ENCODE results near the gene DONSON.

DONSON gene

DNA sequence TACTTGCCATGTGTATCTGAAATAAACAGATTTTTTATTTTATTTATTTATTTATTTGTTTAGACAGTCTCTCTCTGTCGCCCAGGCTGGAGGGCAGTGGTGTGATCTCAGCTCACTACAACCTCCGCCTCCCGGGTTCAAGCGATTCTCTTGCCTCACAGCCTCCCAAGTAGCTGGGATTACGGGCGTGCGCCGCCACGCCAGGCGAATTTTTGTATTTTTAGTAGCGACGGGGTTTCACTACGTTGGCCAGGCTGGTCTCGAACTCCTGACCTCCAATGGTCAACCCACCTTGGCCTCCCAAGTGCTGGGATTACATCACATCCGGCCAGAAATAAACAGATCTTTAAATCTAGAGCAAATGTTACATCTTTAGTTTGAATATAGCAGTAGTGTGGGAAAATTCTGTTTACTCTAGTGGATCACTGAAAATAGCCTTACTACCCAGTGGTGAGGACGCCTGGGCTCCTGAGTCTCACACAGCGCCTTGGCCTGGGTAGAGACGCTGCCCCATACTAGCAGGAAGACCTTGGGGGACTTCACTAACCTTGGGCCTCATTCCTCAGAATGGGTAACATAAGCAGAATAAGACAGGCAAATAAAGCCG is 47.3 kb downstream of the DONSON start:
- no peak for DNase-seq

DNA sequence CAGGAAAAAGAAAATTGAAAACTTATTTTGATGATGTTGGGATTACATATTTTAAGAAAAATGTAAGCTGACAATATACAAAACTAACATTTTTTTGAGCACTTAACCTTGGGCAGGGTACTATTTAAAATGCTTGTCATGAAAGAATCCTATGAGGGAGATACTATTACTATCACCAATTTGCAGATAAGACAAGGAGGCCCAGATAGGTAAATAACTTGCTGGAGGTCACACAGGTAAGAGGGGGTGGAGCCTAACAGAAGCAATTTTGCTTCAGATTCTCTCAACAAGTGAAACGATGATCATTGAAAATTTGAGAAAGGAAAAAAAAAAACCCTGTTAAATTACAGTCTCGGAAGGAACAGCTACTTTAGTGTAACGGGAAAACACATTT is 47.8 kb downstream of the DONSON start:
- no peak for DNase-seq

DNA sequence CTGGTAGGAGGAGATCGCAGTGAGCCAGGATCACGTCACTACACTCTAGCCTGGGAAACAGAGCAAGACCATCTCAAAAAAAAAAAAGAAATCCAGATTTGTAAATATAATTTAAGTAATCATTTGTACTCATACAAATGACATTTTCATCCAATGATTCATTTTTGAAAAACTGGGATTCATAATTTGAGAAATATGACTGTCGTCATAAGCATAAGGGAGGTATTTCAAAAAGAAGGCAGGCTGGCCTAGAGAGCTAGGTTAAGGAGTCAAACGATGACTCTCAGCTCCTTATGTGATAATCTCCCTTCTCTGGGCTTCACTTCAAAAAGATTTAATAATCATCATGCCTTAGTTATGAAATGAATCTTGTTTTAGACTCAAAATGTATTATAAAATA is 48.9 kb downstream of the DONSON start:
- no peak for DNase-seq

DNA sequence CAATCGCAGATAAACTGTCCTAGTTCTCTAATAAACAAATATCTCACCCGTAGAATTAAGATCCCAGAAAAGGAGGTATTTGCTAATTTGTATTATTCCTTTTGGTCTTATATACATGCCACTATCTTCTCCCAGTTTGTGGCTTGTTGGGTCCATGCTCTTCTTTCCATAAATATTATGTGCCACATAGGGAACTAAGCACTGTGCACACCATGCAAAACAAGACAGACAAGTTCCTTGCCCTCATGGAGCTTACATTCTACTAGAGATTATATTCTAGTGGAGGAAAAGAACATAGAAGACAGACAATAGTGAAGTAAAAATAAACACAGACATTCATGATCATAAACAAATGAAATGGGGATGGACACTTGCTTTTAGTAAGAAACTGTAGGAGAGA is 51.3 kb downstream of the DONSON start:
- DNase-seq: no peak

DNA sequence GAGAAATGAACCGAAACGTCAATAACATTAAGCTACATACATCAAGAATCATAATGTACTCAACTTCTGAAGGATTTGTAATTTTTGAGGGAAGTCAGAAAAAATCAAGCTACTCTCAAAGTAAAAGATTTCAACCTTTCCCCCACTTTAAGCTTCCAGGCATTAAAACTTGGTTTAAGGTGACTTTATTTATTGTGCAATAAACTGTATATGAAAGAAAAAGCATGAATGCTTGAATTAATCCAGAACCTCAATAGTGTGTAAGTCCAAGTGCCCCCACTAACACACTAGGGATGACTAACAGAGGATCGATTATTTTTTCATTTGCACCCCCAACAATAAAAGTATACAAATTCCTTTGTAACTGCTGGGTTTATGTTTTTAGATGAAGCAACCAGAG is 57.5 kb downstream of the DONSON start:
- no peak for DNase-seq

Measured in activated gamma-delta T cell (primary cell).